22Rv1 (cell line): ENCODE data around the gene SARDH.

Source experiments
- CTCF ChIP-seq: fragments of 450-650 bp; IDR thresholded peaks from 2 replicates; pipeline ENCODE4 v1.5.1; 2017; ENCODE audit warnings: mild to moderate bottlenecking
- ZFX ChIP-seq: fragments of 450-650 bp; IDR thresholded peaks from 2 replicates; pipeline ENCODE4 v1.6.1; 2017; ENCODE audit warnings: antibody characterized with exemption, borderline replicate concordance

GRCh38 chr9:133671371-133671770, 66.8 kb downstream of the SARDH start:
- no peak for TF ChIP-seq CTCF
- TF ChIP-seq ZFX = no peak
